Cardiac muscle cell (in vitro differentiated cells and primary cell): Measurements from ENCODE around the gene MX2. TPM values are rescaled to one million over a fixed set of nuclear protein-coding genes. Genes with fewer than 3 reads are reported as not detected.

Experiments used
- DNase-seq, 2 donors: peaks; one replicate each; pipeline versions ENCODE4 v3.0.0 to v3.0.0-alpha.2; 2010 to 2017; ENCODE audit warnings: low read depth in 1 of 2, low spot score in 1 of 2
- H3K27ac ChIP-seq: fragments of 200-600 bp; sonication (generic); 2 replicates; pipeline ENCODE4 v1.5.1; 2016
- H3K27me3 ChIP-seq: fragments of 200-600 bp; sonication (generic); 2 replicates; pipeline ENCODE4 v1.6.0; 2016; ENCODE audit warnings: control low read depth
- H3K36me3 ChIP-seq: fragments of 200-600 bp; sonication (generic); 2 replicates; pipeline ENCODE4 v1.5.1; 2016; ENCODE audit warnings: control low read depth
- H3K4me1 ChIP-seq: fragments of 200-600 bp; sonication (generic); 2 replicates; pipeline ENCODE4 v1.8.1; 2017; ENCODE audit warnings: low read depth, mild to moderate bottlenecking, mixed run types
- H3K4me3 ChIP-seq: fragments of 200-600 bp; sonication (generic); 2 replicates; pipeline ENCODE4 v1.5.1; 2016; ENCODE audit warnings: mild to moderate bottlenecking
- H3K9me3 ChIP-seq: fragments of 200-600 bp; sonication (generic); 2 replicates; pipeline ENCODE4 v1.5.1; 2017; ENCODE audit warnings: low read depth, mild to moderate bottlenecking, control low read depth
- CTCF ChIP-seq: IDR thresholded peaks from 2 replicates; pipeline ENCODE4 v1.5.1; 2012; ENCODE audit warnings: low read depth, mild to moderate bottlenecking, low read length
- polyA plus RNA-seq: library from polyadenylated mRNA; unstranded; fragments of >200 nt; fragmentation: Nextera tagmentation; extraction: Ambion mirVana; gene quantifications from 2 replicates; pipeline ENCODE4 v1.2.1, GENCODE V29; 2016
- total RNA-seq: library from RNA; depleted of rRNA; stranded (reverse); fragments of >200 nt; gene quantifications from 2 replicates; pipeline ENCODE4 v1.2.3, GENCODE V29; 2016

MX2 gene
- total and polyA plus RNA-seq, 2 experiments from 2014 or later: 0.28 to 2.3 TPM

GRCh38 chr21:41370840-41371684 is 9.2 kb downstream of the MX2 start:
- no peak overlapping the region for H3K27ac ChIP-seq
- DNase-seq: peak in 1 of 2 donors; percentile 26
- no peaks in the 10 kb centered on the region for H3K4me1 ChIP-seq
- H3K9me3 ChIP-seq: no peaks in the 10 kb centered on the region
- no peak for TF ChIP-seq CTCF
- H3K4me3 ChIP-seq: no peak overlapping the region
- no peaks in the 10 kb centered on the region for H3K36me3 ChIP-seq
- peaks cover 14% of the 10 kb centered on the region for H3K27me3 ChIP-seq

- Histone ChIP-seq H3K27me3 (peaks cover 14% of the 10 kb centered on the region), H3K4me3 (no peak overlapping the region), H3K27ac (no peak overlapping the region), H3K36me3 (no peaks in the 10 kb centered on the region), H3K4me1 (no peaks in the 10 kb centered on the region), H3K9me3 (no peaks in the 10 kb centered on the region)
- TF ChIP-seq CTCF: no peak
- no peak for DNase-seq
Observed at GRCh38 chr21:41371685-41372030, 9.8 kb downstream of the MX2 start.

- H3K9me3 ChIP-seq: no peaks in the 10 kb centered on the region
- H3K4me3 ChIP-seq: no peak overlapping the region
- H3K27ac ChIP-seq: no peak overlapping the region
- no peak for DNase-seq
- peaks cover 14% of the 10 kb centered on the region for H3K27me3 ChIP-seq
- H3K4me1 ChIP-seq: no peaks in the 10 kb centered on the region
- TF ChIP-seq CTCF: no peak
- H3K36me3 ChIP-seq: no peaks in the 10 kb centered on the region
Observed at GRCh38 chr21:41373253-41373652, 11.4 kb downstream of the MX2 start.

GRCh38 chr21:41373763-41374162 is 11.9 kb downstream of the MX2 start:
- Histone ChIP-seq H3K4me1 (no peaks in the 10 kb centered on the region), H3K36me3 (no peaks in the 10 kb centered on the region), H3K4me3 (no peak overlapping the region), H3K9me3 (no peaks in the 10 kb centered on the region), H3K27ac (no peak overlapping the region), H3K27me3 (peaks cover 12% of the 10 kb centered on the region)
- DNase-seq: no peak
- no peak for TF ChIP-seq CTCF

GRCh38 chr21:41374177-41374712 is 12.4 kb downstream of the MX2 start:
- H3K27ac ChIP-seq: no peak overlapping the region
- H3K9me3 ChIP-seq: no peaks in the 10 kb centered on the region
- H3K36me3 ChIP-seq: no peaks in the 10 kb centered on the region
- no peaks in the 10 kb centered on the region for H3K4me1 ChIP-seq
- H3K27me3 ChIP-seq: peaks cover 9% of the 10 kb centered on the region
- TF ChIP-seq CTCF: no peak
- H3K4me3 ChIP-seq: no peak overlapping the region
- no peak for DNase-seq
